ENCODE results near the gene MIAT.
"Not testable (repeated sequence)": the region's sequence is repeated elsewhere in the genome, so short reads cannot be mapped to it uniquely, and the experiment has no call there.

The MIAT gene

GRCh38 chr22:26701323-26701722 is 43.9 kb downstream of the MIAT start:
- no peak for DNase-seq

- DNase-seq = no peak
Observed at GRCh38 chr22:26702906-26703830, 45.8 kb downstream of the MIAT start.

DNA sequence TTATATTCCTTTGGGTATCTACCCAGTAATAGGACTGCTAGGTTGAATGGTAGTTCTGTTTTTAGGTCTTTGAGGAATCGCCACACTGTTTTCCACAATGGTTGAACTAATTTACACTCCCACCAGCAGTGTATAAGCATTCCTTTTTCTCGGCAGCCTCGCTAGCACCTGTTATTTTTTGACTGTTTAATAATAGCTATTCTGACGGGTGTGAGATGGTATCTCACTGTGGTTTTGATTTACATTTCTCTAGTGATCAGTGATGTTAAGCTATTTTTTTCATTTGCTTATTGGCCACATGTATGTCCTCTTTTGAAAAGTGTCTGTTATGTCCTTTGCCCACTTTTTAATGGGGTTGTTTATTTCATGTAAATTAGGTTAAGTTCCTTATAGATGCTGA is 48.0 kb downstream of the MIAT start:
- DNase-seq = not testable (repeated sequence)

- no peak for DNase-seq
Observed at GRCh38 chr22:26707090-26707489, 49.7 kb downstream of the MIAT start.

DNA sequence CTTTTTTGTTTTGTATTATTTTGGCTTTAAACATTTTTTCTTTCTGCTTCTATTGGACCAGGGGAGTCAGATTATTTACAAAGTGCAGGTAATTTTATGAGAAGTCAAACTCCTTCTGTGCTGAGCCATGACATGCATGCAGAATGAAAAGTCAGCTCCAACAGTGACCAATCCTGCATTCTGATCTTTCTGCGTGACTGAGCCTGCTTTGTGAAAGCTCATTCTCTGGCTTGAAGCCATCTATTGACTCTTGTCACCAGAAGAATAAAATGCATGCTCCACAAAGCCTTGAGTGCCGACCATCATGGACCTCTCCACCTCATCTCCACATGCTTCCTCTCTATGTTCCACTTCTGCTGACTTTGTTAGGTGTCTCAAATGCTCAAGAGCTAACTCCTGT is 50.2 kb downstream of the MIAT start:
- no peak for DNase-seq

- DNase-seq = no peak
Observed at GRCh38 chr22:26708256-26709009, 51.0 kb downstream of the MIAT start.

- DNase-seq = no peak
Observed at GRCh38 chr22:26709617-26710390, 52.4 kb downstream of the MIAT start.

DNA sequence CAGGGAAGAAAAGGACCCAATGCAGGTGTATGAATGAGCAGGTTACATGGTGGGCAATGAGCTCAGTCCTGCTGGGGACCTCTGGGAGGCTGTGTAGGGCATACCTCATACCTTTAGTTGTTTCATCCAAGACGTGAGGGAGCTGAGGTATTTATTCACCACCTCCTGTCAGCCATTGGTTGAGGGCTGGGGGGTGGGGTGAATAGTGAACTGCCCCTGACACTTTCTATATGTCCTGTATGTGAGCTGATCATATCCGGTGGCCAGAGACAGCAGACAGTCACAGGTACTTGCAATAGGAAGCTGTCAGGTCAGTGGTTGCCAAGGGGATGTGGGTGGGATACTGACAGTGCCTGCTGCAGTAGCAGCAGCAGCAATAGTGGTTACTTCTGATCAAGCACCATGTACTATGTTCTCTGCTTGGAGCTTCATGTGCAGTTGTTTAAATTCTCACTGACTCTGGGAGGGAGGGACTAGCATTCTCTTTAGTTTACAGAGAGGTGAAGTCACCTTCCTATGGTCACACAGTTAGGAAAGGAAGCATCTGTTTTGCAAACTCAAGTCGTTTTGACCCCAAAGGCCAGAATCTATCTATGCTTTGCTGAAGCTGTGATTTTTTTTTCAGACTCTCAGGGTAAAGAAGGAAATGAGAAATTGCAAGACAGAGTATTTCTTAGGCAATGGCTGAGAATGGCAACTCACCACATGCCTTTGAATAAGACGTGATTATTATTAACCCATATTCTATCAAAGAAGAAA is 54.0 kb downstream of the MIAT start:
- no peak for DNase-seq

GRCh38 chr22:26712158-26712557 is 54.8 kb downstream of the MIAT start:
- no peak for DNase-seq

- no peak for DNase-seq
Observed at GRCh38 chr22:26713823-26714449, 56.5 kb downstream of the MIAT start.

DNA sequence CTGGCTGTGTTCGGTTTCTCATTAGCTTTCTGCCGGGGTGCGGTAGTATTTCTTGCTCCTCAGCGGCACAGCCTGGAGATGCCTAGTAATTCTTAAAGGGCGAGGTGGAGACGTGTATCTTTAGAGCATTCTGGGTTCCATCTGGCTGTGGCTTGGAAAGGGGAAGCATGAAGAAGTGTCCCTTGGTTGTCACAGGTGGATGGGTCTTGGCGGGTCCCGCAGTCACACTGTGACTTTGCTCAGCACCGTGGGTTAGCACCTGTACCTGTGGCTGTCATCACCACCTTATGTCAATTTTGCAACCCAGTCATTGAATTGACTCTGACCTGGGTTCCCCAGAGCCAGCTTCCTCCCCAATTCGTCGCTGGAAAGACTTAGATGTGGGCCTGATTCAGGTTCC is 57.6 kb downstream of the MIAT start:
- DNase-seq = no peak

GRCh38 chr22:26715392-26715936 is 58.1 kb downstream of the MIAT start:
- DNase-seq = no peak

DNA sequence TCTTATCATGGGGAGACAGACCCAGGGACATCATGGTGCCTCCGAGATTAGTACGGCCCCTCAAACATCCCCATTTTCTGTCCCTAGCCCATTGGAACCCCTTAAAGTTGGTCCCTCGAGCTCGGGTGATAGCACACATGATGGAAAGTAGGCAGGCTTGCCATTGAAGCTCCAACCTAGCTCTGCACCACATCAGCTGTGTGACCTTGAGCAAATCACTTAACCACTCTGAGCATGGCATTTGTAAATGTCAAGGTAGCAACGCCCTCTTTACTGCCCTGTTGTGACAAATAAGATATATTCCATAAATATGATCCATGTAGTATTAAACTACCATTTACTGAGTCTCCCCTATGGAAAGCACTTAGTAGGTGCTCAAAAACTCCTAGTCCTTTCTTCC is 61.1 kb downstream of the MIAT start:
- DNase-seq = no peak

DNA sequence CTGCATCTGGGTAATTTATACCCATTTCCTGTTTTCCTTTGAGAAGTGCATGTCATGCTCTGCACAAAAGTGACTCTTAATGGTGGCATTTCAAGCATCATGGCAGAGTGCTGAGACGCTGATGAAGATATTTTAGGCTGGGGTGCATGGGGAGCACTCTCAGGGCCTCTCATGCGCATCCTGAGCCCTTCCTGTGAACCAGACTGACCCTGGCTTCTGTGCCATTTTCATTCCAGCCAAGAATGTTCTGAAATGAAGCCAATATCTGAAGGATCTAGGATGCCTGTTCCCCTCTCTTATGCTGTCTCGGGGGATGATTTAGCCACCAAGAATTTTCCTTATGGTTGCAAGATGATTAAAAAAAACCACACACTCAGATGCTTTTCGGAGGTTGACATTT is 61.5 kb downstream of the MIAT start:
- DNase-seq = no peak

- DNase-seq = no peak
Observed at GRCh38 chr22:26722159-26722558, 64.8 kb downstream of the MIAT start.

- DNase-seq = no peak
Observed at GRCh38 chr22:26724414-26724813, 67.0 kb downstream of the MIAT start.

- no peak for DNase-seq
Observed at GRCh38 chr22:26725012-26725676, 67.8 kb downstream of the MIAT start.
